ENCODE data around the gene NDE1.

NDE1 gene

GRCh38 chr16:15770107-15770506 is 120.1 kb downstream of the NDE1 start:
- no peak for DNase-seq (ENCODE audit: low read depth)

GRCh38 chr16:15770512-15770911 is 120.5 kb downstream of the NDE1 start:
- no peak for DNase-seq (ENCODE audit: low read depth)

- no peak for DNase-seq (ENCODE audit: low read depth)
These were observed 121.6 kb downstream of the NDE1 start for GRCh38 chr16:15771694-15772093.

- no peak for DNase-seq (ENCODE audit: low read depth)
These were observed 122.7 kb downstream of the NDE1 start for GRCh38 chr16:15772579-15773293.

- DNase-seq (ENCODE audit: low read depth), result no peak
These were observed 123.9 kb downstream of the NDE1 start for GRCh38 chr16:15773968-15774367.

- DNase-seq (ENCODE audit: low read depth), result no peak
These were observed 125.2 kb downstream of the NDE1 start for GRCh38 chr16:15775209-15775608.

- no peak for DNase-seq (ENCODE audit: low read depth)
These were observed 125.7 kb downstream of the NDE1 start for GRCh38 chr16:15775663-15776304.
